Coronary artery (tissue), 2 donors: ENCODE measurements around the gene SCN3A.

Source experiments
- DNase-seq: peaks from one replicate; pipeline ENCODE4 v3.0.0-alpha.2; 2017; ENCODE audit warnings: low spot score
- H3K27ac ChIP-seq, 2 donors: fragments of 200-600 bp; sonication (generic); one replicate each; pipeline ENCODE4 v1.5.1; 2016 to 2019
- H3K4me3 ChIP-seq: fragments of 200-600 bp; sonication (generic); 2 replicates; pipeline ENCODE4 v1.5.1; 2016; ENCODE audit warnings: mild to moderate bottlenecking, moderate library complexity
- TF ChIP-seq, protein P1 (sequence below): fragments of 200-600 bp; sonication (generic); IDR thresholded peaks from one replicate; pipeline ENCODE4 v1.5.1; 2019; ENCODE audit warnings: antibody characterized with exemption

The SCN3A gene

DNA sequence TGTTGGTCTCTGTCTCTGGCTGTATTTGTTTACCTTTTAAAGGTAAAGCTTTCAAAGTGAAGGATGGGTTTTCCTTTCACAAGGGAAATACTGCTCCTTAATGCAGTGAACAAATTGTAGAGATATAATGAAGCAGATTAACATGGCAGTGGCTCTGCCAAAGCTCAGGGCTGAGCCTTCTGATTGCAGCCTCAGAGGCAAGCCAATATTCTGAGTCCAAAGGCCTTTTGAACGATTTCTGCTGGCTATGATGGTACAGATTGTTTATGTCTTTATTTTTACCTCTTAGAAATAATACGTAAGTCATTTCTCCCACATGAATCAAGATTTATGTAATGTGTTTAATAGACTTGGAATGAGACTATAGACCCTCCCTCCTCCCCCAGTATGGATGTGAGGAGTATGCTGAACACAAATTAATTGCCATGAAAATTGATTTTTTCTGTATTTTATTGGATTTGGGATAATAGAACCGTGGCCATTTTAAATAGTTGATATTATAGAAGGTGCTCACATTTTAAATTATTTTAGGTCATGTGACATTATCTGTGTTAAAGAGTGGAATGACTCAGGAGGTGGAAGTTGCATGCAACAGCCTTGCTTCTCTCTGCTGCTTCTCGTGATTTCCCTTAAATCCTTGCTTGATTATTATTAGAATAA lies 36.1 kb upstream of the SCN3A start:
- no peak for DNase-seq
- Histone ChIP-seq H3K27ac (no peak overlapping the region), H3K4me3 (no peak overlapping the region)
- TF ChIP-seq, protein P1, sequence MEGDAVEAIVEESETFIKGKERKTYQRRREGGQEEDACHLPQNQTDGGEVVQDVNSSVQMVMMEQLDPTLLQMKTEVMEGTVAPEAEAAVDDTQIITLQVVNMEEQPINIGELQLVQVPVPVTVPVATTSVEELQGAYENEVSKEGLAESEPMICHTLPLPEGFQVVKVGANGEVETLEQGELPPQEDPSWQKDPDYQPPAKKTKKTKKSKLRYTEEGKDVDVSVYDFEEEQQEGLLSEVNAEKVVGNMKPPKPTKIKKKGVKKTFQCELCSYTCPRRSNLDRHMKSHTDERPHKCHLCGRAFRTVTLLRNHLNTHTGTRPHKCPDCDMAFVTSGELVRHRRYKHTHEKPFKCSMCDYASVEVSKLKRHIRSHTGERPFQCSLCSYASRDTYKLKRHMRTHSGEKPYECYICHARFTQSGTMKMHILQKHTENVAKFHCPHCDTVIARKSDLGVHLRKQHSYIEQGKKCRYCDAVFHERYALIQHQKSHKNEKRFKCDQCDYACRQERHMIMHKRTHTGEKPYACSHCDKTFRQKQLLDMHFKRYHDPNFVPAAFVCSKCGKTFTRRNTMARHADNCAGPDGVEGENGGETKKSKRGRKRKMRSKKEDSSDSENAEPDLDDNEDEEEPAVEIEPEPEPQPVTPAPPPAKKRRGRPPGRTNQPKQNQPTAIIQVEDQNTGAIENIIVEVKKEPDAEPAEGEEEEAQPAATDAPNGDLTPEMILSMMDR: no peak

DNA sequence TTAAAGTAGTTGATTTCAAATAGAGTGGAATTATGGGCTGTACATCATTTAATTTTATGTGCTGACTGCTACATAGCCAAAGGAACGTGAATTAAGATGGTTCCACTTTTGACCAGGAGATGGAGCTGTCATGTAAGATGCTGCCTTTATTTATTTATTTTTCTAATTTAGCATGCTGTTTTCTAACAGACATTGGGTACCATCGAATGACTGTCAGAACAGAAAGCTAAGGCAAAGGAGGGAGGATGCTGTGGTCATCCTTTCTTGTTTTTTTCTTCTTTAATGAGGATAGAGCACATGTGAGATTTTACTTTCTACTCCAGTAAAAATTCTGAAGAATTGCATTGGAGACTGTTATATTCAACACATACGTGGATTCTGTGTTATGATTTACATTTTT lies 35.4 kb upstream of the SCN3A start, which contains the start of gene SCN2A:
Gene SCN2A (plus strand): TSS at position 185 of the 400 bp plus-strand sequence. CDS start 56,410 bp downstream, outside the sequence.
- Histone ChIP-seq H3K27ac (no peak within 1 kb of the TSS), H3K4me3 (no peak within 1 kb of the TSS)
- no peak for DNase-seq
- TF ChIP-seq, protein P1: peak; percentile 21

DNA sequence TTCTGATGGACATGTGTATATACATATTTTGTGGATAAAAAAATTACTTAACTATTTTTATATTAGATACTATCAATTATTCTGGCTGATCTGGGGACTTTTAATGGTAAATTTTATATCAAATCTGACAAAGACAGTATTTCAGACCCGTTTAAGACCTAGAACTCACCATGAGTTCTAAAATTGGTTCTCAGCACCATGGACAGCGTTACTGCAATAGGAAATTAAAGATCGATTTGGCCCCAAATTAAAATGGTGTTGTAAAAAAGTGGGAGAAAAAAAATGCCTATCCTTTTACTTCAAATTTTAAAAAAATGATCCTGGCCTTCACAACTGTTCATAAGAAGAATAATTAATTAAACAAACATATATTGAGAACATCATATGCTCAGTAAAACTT lies 34.4 kb upstream of the SCN3A start:
- DNase-seq: no peak
- Histone ChIP-seq H3K27ac (no peak overlapping the region), H3K4me3 (no peak overlapping the region)
- TF ChIP-seq, protein P1: no peak

DNA sequence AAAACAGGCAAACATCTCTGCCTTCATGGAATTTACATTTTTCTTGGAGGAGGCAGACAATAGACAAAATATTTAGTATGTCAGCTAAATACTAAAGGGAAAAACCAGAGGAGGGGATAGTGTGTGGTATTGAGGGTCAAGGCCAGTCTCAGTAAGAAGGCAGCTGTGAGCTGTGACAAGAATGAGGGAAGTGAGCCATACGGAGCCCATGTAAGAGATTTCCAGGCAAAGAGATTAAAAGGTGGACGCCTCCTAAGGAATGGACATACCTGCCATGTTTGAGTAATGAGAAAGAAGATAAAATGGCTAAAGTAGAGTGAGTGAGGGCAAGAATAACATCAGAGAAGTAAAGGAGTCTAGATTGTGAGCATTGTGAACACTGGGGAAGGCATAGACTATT lies 33.2 kb upstream of the SCN3A start:
- DNase-seq: no peak
- Histone ChIP-seq H3K27ac (no peak overlapping the region), H3K4me3 (no peak overlapping the region)
- TF ChIP-seq, protein P1: no peak

DNA sequence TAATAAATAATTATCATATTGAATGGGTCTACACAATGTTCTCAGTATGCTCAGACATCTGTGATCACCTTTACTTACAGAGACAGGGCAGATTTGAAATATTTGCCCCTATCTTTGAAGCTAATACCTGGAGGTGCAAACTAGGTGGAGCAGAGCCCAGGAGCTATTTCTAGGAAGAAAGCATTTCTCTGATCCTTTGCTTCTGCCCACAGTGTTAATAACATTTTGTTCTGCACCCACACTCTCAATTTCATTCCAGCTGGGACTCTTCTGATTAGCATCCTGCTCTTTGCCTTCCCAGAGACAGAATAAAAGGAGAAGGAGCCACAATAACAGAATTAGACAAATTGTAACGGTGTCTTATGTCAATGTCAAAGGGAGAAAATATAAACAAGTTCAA lies 23.7 kb upstream of the SCN3A start:
- no peak for DNase-seq
- TF ChIP-seq, protein P1: no peak
- H3K27ac ChIP-seq: no peak overlapping the region
- H3K4me3 ChIP-seq: no peak overlapping the region

DNA sequence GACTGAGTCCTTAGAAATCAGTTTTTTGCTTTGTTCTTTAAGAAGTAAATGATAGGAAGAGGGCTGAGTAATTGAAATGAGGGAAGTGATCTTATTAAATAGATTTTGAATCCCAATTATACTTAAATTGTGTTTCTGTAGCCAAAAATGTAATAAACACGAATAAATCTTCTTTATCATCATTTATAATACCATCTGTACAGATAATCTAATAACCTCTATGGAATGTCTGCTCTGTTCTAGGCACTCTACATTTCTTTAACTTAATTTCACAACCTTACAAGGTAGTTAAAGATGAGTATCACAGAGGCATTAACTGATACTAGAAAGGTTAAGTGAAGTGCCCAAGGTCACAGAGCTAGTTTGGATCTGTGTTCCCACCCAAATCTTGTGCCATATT lies 21.1 kb upstream of the SCN3A start:
- DNase-seq: no peak
- TF ChIP-seq, protein P1: no peak
- Histone ChIP-seq H3K27ac (no peak overlapping the region), H3K4me3 (no peak overlapping the region)

DNA sequence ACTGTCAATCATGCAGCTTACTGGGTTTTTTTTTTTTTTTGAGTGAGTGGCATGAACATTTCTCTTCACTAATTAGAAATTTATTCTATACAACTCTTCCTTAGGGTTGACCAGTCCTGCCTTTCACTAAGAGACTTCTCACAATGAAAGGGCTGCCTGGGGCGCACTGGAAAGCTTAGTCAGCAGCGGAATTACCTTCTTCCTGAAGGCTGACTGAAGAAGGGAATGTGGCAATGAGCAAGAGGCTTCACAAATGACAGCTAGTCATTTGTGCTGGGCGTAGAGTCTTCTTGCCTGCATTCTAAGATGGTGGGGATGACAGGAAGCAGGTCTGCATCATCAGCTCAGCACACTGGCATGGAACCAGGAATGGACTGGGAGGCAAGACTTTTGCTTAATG lies 15.6 kb upstream of the SCN3A start:
- H3K27ac ChIP-seq: no peak overlapping the region
- TF ChIP-seq, protein P1: no peak
- DNase-seq: no peak
- no peak overlapping the region for H3K4me3 ChIP-seq
